ENCODE data around the gene ITGA2. TPM values are rescaled to one million over a fixed set of nuclear protein-coding genes. Genes with fewer than 3 reads are reported as not detected.

The ITGA2 gene
- total RNA-seq, 1 experiment from 2014 or later = 36.6 TPM

- TF ChIP-seq REST (IDR thresholded peaks at IDR 0.05; ENCODE audit: low read depth) = no peak
- TF ChIP-seq ZFX (IDR thresholded peaks at IDR 0.05) = no peak
Observed at GRCh38 chr5:53045263-53045662, 56.1 kb downstream of the ITGA2 start (continued).

DNA sequence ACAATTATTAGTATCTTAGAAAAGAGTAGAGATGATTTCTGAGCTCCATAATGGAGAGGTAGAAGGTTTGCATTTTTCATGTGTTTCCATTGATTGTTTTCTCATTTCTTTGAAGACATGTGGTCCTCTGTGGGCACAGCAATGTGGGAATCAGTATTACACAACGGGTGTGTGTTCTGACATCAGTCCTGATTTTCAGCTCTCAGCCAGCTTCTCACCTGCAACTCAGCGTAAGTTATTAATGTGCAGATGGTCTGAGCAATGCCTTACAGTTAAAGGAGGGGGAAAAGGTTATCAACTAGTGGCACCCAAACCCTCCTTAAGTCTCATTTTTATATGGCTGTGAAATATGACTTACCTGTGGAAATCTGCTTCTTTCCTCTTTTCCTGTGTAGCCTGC, 59.1 kb downstream of the ITGA2 start:
- POLR2A ChIA-PET = no interaction called here
- Histone ChIP-seq H3K9ac (ENCODE audit: low read length) (no peak overlapping the region), H3K4me1 (ENCODE audit: control insufficient read depth in 1 of 2, insufficient read depth in 2 of 2, low read length in 2 of 2) (no peaks in the 10 kb centered on the region), H3K27me3 (ENCODE audit: insufficient read depth, low read length) (no peaks in the 10 kb centered on the region), H3K27ac (ENCODE audit: low read depth, low read length) (no peak overlapping the region), H3K4me2 (ENCODE audit: low read length) (no peak overlapping the region), H2AFZ (ENCODE audit: low read depth, low read length, poor library complexity, severe bottlenecking) (no peak overlapping the region), H4K20me1 (ENCODE audit: insufficient read depth) (no peaks in the 10 kb centered on the region), H3K9me2 (ENCODE audit: insufficient read depth) (no peaks in the 10 kb centered on the region), H3K9me3 (ENCODE audit: control insufficient read depth in 1 of 2, insufficient read depth in 1 of 2, low read depth in 1 of 2, low read length in 2 of 2) (no peaks in the 10 kb centered on the region), H3K36me3 (ENCODE audit: control insufficient read depth in 1 of 2, insufficient read depth in 2 of 2, low read length in 2 of 2) (peaks cover 0 to 17% of the 10 kb centered on the region in 2 experiments; a peak in 1 of 4 replicates), H3K79me2 (ENCODE audit: insufficient read depth, low read length) (no peaks in the 10 kb centered on the region), H3K4me3 (replicated peaks in 1 of 2; ENCODE audit: low read depth in 1 of 2, low read length in 2 of 2) (no peak overlapping the region)
- CTCF ChIA-PET = interaction anchor here (0.8 kb wide), 1 partner anchor 13 kb away, joined by 4 read pairs; no protein-coding TSS in a partner anchor
- no TSS peak for BruUV-seq (replicated peaks)
- RAD21 ChIA-PET (ENCODE audit: low non-redundant PET in 1 of 2, low total read pairs in 2 of 2, uncharacterized antibody in 2 of 2, unreplicated experiment in 2 of 2) = no interaction called here
- intact Hi-C loops (cut with micrococcal nuclease) = no loop called here
- no peak for DNase-seq (ENCODE audit: low read depth, low spot score)
- ATAC-seq = no peak
- TF ChIP-seq, protein P1, sequence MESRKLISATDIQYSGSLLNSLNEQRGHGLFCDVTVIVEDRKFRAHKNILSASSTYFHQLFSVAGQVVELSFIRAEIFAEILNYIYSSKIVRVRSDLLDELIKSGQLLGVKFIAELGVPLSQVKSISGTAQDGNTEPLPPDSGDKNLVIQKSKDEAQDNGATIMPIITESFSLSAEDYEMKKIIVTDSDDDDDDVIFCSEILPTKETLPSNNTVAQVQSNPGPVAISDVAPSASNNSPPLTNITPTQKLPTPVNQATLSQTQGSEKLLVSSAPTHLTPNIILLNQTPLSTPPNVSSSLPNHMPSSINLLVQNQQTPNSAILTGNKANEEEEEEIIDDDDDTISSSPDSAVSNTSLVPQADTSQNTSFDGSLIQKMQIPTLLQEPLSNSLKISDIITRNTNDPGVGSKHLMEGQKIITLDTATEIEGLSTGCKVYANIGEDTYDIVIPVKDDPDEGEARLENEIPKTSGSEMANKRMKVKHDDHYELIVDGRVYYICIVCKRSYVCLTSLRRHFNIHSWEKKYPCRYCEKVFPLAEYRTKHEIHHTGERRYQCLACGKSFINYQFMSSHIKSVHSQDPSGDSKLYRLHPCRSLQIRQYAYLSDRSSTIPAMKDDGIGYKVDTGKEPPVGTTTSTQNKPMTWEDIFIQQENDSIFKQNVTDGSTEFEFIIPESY (IDR thresholded peaks at IDR 0.05; ENCODE audit: extremely low read depth, insufficient replicate concordance, low read length) = no peak
- TF ChIP-seq, protein P2, sequence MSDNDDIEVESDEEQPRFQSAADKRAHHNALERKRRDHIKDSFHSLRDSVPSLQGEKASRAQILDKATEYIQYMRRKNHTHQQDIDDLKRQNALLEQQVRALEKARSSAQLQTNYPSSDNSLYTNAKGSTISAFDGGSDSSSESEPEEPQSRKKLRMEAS (IDR thresholded peaks at IDR 0.05) = no peak
- TF ChIP-seq ZFX (IDR thresholded peaks at IDR 0.05) (no peak), TCF7L2 (IDR thresholded peaks at IDR 0.05; ENCODE audit: borderline replicate concordance, extremely low read depth, insufficient read depth, insufficient read length) (no peak), REST (IDR thresholded peaks at IDR 0.05; ENCODE audit: low read depth) (no peak), ZNF274 (IDR thresholded peaks at IDR 0.05; ENCODE audit: low read depth, low read length) (no peak), SRF (IDR thresholded peaks at IDR 0.05; ENCODE audit: low read depth) (no peak), SP1 (IDR thresholded peaks at IDR 0.05; ENCODE audit: low read depth) (no peak), JUND (IDR thresholded peaks at IDR 0.05) (no peak), EZH2 (IDR thresholded peaks at IDR 0.05) (no peak)
- TF ChIP-seq, protein P3, sequence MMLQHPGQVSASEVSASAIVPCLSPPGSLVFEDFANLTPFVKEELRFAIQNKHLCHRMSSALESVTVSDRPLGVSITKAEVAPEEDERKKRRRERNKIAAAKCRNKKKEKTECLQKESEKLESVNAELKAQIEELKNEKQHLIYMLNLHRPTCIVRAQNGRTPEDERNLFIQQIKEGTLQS (IDR thresholded peaks at IDR 0.05) = no peak
- TF ChIP-seq, protein P4, sequence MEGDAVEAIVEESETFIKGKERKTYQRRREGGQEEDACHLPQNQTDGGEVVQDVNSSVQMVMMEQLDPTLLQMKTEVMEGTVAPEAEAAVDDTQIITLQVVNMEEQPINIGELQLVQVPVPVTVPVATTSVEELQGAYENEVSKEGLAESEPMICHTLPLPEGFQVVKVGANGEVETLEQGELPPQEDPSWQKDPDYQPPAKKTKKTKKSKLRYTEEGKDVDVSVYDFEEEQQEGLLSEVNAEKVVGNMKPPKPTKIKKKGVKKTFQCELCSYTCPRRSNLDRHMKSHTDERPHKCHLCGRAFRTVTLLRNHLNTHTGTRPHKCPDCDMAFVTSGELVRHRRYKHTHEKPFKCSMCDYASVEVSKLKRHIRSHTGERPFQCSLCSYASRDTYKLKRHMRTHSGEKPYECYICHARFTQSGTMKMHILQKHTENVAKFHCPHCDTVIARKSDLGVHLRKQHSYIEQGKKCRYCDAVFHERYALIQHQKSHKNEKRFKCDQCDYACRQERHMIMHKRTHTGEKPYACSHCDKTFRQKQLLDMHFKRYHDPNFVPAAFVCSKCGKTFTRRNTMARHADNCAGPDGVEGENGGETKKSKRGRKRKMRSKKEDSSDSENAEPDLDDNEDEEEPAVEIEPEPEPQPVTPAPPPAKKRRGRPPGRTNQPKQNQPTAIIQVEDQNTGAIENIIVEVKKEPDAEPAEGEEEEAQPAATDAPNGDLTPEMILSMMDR (IDR thresholded peaks at IDR 0.05 in 2 of 3, conservative IDR thresholded peaks at IDR 0.05 in 1 of 3; ENCODE audit: borderline replicate concordance in 1 of 3, insufficient read depth in 1 of 3, low read depth in 2 of 3, low read length in 2 of 3) = no peak
